ENCODE results near the gene UBE4A.
A peak's percentile ranks its signal among the peaks of the same experiment; 100 is the strongest.

UBE4A gene

DNA sequence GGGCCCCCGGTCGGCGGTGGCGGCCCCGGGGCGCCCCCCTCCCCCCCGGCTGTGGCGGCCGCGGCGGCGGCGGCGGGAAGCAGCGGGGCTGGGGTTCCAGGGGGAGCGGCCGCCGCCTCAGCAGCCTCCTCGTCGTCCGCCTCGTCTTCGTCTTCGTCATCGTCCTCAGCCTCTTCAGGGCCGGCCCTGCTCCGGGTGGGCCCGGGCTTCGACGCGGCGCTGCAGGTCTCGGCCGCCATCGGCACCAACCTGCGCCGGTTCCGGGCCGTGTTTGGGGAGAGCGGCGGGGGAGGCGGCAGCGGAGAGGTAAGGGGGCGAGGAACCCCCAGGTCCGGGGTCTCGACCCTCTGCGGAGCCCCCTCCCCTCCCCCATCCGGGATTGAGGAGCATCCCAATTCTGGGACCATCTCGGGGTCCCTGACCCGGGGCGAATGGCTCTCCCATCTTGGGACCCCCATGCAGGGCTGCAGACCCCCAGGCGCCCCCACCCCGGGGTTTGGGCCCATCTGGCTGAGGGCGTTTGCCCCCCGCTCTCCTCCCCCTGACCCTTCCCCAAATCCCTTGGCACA is 77.3 kb downstream of the UBE4A start:
- TF ChIP-seq FOXM1 (IDR thresholded peaks at IDR 0.05; ENCODE audit: borderline replicate concordance, low read depth) (no peak), ZBTB7A (IDR thresholded peaks at IDR 0.05; ENCODE audit: low read depth) (peak; percentile 71; the same call in 1 of the 2 replicates)

DNA sequence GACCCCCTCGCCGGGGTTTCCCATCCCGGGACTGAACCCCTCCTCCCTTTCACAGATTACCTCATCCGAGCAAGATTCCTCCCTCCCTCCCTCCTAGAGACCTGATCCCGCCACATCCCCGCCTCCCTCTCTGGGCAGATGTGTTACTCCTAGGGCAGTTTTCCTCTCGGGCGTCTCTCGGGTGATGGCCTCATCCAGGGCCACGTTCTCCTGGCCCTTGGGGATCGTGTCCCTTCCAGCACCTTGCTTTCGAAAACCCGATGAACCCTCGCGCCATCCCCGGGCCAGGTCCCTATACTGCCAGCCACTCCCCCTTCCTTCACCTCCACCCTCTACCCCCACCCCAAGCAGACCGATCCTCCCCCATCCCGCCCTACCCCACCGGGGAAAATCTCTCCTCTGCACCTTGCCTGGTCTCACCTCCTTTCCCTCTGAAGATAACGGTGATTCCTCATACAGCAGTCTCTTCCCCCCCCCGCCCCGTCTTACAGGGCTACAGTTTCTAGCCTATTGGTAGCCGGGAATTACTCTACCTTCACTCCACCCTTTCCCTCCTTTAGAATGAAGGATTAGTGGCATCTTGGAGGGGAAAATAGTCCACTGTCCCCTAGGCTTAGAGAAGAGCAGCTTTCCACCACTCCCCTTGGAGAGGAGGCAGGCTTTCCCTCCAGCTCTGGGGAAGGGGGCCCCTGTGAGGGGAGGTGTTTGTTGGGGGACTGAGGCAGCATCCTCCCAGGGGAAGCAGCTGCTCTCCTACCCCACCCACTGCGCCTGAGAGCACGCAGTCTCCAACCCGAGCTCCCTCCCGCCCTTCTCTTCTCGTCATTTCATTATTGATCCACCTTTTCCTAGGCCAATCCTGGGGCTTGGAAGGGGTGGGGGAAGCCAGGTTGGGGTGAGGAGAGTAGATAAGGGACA is 78.1 kb downstream of the UBE4A start:
- TF ChIP-seq CREB1 (IDR thresholded peaks at IDR 0.05; ENCODE audit: low read depth), result no peak
- TF ChIP-seq CEBPB (IDR thresholded peaks at IDR 0.05), result no peak
- no peak for TF ChIP-seq NFIC (IDR thresholded peaks at IDR 0.05)
- TF ChIP-seq EGR1 (IDR thresholded peaks at IDR 0.05), result no peak
- no peak for TF ChIP-seq TAF1 (IDR thresholded peaks at IDR 0.05; ENCODE audit: low read depth)
- no peak for TF ChIP-seq EP300 (IDR thresholded peaks at IDR 0.05; ENCODE audit: borderline replicate concordance)
- no peak for TF ChIP-seq FOXM1 (IDR thresholded peaks at IDR 0.05; ENCODE audit: borderline replicate concordance, low read depth)
- TF ChIP-seq TEAD4 (IDR thresholded peaks at IDR 0.05), result no peak
- TF ChIP-seq YY1 (IDR thresholded peaks at IDR 0.05; ENCODE audit: low read depth), result no peak
- no peak for TF ChIP-seq TCF12 (IDR thresholded peaks at IDR 0.05; ENCODE audit: low read depth)
- no peak for TF ChIP-seq RAD21 (IDR thresholded peaks at IDR 0.05; ENCODE audit: low read depth)
- TF ChIP-seq, protein P1, sequence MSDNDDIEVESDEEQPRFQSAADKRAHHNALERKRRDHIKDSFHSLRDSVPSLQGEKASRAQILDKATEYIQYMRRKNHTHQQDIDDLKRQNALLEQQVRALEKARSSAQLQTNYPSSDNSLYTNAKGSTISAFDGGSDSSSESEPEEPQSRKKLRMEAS (IDR thresholded peaks at IDR 0.05), result no peak
- TF ChIP-seq, protein P2, sequence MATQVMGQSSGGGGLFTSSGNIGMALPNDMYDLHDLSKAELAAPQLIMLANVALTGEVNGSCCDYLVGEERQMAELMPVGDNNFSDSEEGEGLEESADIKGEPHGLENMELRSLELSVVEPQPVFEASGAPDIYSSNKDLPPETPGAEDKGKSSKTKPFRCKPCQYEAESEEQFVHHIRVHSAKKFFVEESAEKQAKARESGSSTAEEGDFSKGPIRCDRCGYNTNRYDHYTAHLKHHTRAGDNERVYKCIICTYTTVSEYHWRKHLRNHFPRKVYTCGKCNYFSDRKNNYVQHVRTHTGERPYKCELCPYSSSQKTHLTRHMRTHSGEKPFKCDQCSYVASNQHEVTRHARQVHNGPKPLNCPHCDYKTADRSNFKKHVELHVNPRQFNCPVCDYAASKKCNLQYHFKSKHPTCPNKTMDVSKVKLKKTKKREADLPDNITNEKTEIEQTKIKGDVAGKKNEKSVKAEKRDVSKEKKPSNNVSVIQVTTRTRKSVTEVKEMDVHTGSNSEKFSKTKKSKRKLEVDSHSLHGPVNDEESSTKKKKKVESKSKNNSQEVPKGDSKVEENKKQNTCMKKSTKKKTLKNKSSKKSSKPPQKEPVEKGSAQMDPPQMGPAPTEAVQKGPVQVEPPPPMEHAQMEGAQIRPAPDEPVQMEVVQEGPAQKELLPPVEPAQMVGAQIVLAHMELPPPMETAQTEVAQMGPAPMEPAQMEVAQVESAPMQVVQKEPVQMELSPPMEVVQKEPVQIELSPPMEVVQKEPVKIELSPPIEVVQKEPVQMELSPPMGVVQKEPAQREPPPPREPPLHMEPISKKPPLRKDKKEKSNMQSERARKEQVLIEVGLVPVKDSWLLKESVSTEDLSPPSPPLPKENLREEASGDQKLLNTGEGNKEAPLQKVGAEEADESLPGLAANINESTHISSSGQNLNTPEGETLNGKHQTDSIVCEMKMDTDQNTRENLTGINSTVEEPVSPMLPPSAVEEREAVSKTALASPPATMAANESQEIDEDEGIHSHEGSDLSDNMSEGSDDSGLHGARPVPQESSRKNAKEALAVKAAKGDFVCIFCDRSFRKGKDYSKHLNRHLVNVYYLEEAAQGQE (IDR thresholded peaks at IDR 0.05; ENCODE audit: low read depth), result no peak
- no peak for TF ChIP-seq ZBTB7A (IDR thresholded peaks at IDR 0.05; ENCODE audit: low read depth)
- TF ChIP-seq, protein P3, sequence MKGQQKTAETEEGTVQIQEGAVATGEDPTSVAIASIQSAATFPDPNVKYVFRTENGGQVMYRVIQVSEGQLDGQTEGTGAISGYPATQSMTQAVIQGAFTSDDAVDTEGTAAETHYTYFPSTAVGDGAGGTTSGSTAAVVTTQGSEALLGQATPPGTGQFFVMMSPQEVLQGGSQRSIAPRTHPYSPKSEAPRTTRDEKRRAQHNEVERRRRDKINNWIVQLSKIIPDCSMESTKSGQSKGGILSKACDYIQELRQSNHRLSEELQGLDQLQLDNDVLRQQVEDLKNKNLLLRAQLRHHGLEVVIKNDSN (IDR thresholded peaks at IDR 0.05), result no peak

DNA sequence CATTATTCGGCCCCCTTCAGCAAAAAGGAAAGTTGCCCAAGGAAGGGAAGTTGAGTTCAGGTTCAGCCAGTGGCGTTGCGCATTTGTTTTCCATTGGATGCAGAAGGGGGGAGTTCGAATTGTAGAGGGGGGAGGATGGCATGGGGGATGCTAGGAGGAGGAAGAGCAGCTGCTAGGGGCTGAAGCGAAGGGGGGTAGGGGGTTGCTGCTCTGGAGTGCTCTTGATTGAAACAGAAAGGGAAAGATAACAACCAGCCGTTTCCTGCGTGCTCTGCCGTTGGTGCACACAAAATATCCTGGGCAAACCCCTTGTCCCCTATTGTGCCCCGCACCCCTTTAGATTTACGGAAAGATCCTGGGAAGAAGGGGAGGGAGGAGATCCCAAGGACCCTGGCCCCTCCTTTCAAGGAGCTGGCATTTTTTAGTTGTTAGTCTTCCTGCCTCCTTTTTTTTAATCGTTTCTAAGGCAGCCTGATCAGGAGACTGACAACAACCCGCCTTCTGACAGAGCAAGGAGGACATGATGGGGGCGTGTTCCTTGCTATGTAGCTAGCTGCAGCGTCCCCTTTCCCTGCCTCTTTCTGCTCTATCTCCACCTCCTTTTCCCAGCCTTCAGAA is 79.0 kb downstream of the UBE4A start:
- TF ChIP-seq ZBTB7A (IDR thresholded peaks at IDR 0.05; ENCODE audit: low read depth) (no peak), NFIC (IDR thresholded peaks at IDR 0.05) (no peak), CEBPB (IDR thresholded peaks at IDR 0.05) (no peak), EGR1 (IDR thresholded peaks at IDR 0.05) (no peak), TAF1 (IDR thresholded peaks at IDR 0.05; ENCODE audit: low read depth) (no peak), RAD21 (IDR thresholded peaks at IDR 0.05; ENCODE audit: low read depth) (no peak), YY1 (IDR thresholded peaks at IDR 0.05; ENCODE audit: low read depth) (no peak), TCF12 (IDR thresholded peaks at IDR 0.05; ENCODE audit: low read depth) (no peak), CREB1 (IDR thresholded peaks at IDR 0.05; ENCODE audit: low read depth) (no peak), TEAD4 (IDR thresholded peaks at IDR 0.05) (no peak), FOXM1 (IDR thresholded peaks at IDR 0.05; ENCODE audit: borderline replicate concordance, low read depth) (no peak)
- TF ChIP-seq, protein P3 (IDR thresholded peaks at IDR 0.05), result no peak

DNA sequence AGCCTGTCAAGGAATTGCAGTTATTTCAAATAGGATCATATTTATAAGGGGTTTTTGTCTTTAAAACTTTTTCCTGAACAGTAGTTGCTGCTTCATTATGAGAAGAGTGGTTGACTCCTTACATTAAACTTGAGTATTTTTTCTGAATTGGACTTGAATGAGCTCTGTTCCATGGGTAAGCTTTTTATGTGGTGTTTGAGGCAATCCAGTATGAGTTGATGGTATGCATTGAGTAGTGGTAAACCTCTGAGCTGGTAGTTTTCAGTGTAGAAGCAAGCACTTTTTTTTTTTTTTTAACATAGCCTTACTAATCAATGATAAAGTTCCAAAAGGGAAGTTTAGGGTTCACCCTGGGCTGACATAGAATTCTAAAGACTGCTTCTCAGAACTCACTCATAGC is 80.2 kb downstream of the UBE4A start:
- TF ChIP-seq, protein P2 (IDR thresholded peaks at IDR 0.05; ENCODE audit: low read depth), result no peak
- TF ChIP-seq YY1 (IDR thresholded peaks at IDR 0.05; ENCODE audit: low read depth) (no peak), RAD21 (IDR thresholded peaks at IDR 0.05; ENCODE audit: low read depth) (no peak), CEBPB (IDR thresholded peaks at IDR 0.05) (no peak), FOXM1 (IDR thresholded peaks at IDR 0.05; ENCODE audit: borderline replicate concordance, low read depth) (no peak), NFIC (IDR thresholded peaks at IDR 0.05) (no peak), ZBTB7A (IDR thresholded peaks at IDR 0.05; ENCODE audit: low read depth) (no peak), EGR1 (IDR thresholded peaks at IDR 0.05) (no peak), TCF12 (IDR thresholded peaks at IDR 0.05; ENCODE audit: low read depth) (no peak), EP300 (IDR thresholded peaks at IDR 0.05; ENCODE audit: borderline replicate concordance) (no peak), TAF1 (IDR thresholded peaks at IDR 0.05; ENCODE audit: low read depth) (no peak), CREB1 (IDR thresholded peaks at IDR 0.05; ENCODE audit: low read depth) (no peak), TEAD4 (IDR thresholded peaks at IDR 0.05) (no peak)
- TF ChIP-seq, protein P3 (IDR thresholded peaks at IDR 0.05), result no peak
- TF ChIP-seq, protein P1 (IDR thresholded peaks at IDR 0.05), result no peak

All from Ishikawa (cell line).